Omental fat pad (tissue), 4 donors: Measurements from ENCODE around the gene ARFGEF3. TPM values are rescaled to one million over a fixed set of nuclear protein-coding genes. Genes with fewer than 3 reads are reported as not detected.

ENCODE experiments used
- ATAC-seq: fragments of 150-250 bp; one replicate; pipeline ENCODE4 v1.9.1; 2016; ENCODE audit warnings: mild to moderate bottlenecking, moderate library complexity; ENCODE audit not compliant: low FRiP score
- DNase-seq: peaks from one replicate; pipeline ENCODE4 v3.0.0-alpha.2; 2019; ENCODE audit warnings: low spot score
- total RNA-seq, 4 donors: library from RNA; depleted of rRNA; stranded (reverse); fragments of >200 nt; gene quantifications; one replicate each; pipeline ENCODE4 v1.1.0, GENCODE V29; 2016
- TF ChIP-seq, protein P1 (sequence below), 3 donors: fragments of 450-650 bp; IDR thresholded peaks; one replicate each; pipeline ENCODE4 v1.5.1; 2016 to 2017; ENCODE audit warnings: antibody characterized with exemption in 3 of 3, mild to moderate bottlenecking in 3 of 3, moderate library complexity in 2 of 3

The ARFGEF3 gene
- total RNA-seq, 4 donors from 2014 or later = 4.3 to 12.7 (median 6.8) TPM

DNA sequence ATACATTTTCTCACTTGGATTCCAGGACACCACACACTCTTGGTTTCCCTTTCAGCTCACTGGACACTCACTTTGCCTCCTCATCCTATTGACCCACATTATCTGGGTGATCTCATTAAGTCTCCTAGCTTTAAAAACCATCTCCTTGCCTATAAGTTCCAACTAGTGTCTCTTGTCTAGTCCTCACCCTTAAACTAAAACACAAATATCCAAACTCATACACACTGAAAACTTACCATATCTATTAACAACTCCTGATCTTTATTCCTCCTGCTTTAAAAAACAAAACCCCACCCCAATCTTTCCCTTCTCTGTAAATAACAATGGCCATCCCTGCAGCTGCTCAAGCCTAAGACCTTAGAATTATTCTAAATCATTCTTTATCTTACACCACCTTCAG, 212.5 kb downstream of the ARFGEF3 start:
- TF ChIP-seq, protein P1, sequence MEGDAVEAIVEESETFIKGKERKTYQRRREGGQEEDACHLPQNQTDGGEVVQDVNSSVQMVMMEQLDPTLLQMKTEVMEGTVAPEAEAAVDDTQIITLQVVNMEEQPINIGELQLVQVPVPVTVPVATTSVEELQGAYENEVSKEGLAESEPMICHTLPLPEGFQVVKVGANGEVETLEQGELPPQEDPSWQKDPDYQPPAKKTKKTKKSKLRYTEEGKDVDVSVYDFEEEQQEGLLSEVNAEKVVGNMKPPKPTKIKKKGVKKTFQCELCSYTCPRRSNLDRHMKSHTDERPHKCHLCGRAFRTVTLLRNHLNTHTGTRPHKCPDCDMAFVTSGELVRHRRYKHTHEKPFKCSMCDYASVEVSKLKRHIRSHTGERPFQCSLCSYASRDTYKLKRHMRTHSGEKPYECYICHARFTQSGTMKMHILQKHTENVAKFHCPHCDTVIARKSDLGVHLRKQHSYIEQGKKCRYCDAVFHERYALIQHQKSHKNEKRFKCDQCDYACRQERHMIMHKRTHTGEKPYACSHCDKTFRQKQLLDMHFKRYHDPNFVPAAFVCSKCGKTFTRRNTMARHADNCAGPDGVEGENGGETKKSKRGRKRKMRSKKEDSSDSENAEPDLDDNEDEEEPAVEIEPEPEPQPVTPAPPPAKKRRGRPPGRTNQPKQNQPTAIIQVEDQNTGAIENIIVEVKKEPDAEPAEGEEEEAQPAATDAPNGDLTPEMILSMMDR (IDR thresholded peaks at IDR 0.05) = no peak
- no peak for ATAC-seq
- no peak for DNase-seq

DNA sequence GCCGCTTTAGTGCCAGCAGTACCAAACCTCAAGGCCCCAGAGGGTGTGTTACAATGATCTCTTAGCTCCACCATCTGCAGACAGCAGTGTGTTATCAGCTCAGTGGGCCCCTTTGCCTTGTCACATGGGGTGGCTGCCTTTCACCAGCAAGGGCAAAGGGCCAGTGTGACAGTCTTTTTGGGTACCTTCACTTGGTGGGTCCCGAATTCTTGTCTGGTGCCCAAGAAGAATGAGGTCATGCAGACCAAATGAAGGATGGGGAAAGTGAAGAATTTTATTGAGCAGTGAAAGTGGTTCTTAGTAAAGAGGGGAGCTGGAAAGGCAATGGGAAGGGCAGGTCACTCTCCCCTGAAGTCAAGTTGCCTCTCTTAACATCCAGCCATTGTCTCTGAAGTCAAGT, 213.1 kb downstream of the ARFGEF3 start:
- TF ChIP-seq, protein P1 (IDR thresholded peaks at IDR 0.05) = no peak
- no peak for DNase-seq
- no peak for ATAC-seq

DNA sequence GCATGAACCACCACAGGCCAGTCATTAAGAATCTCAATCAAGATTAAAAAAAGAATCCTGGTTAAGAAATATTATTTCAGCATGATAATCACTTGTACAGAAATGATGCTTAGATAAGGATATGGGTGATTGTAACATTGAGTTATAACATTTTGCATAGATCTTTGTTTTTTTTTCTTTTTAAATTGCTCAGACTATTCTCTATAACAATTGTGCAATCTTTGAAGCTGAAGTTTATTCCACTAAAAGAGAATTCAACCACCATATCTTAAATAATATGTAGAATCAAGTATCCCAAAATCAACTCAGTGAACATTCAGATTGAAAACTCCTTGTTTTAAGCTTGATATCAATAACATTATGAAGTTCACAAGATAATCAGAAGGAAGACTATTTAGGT, 215.3 kb downstream of the ARFGEF3 start:
- ATAC-seq = no peak
- TF ChIP-seq, protein P1 (IDR thresholded peaks at IDR 0.05) = no peak
- no peak for DNase-seq

DNA sequence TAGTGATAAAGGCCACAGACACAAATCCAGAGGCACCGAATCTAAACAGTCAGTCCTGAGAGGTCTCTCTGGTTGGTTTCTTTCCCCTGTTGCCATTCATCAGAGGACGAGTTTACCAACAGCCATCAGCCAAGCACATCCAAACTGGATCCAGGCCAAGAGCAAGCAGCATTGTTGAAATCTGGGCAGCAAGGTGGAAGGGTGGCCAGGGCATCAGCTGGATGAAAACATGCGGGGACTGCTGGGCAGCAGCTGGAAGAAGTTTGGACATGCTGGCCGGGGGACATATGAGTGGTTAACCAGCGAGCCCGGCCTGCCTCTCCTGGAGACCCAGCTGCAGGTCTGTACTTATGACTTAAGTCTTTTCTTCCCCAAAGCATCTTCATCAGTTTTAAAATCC, 216.1 kb downstream of the ARFGEF3 start, which contains the start of gene SMIM28:
Gene SMIM28, plus strand, starts transcription at position 62 of the 400 bp plus-strand sequence. Its CDS starts 168 bp downstream, at position 230.
- no peak for DNase-seq
- TF ChIP-seq, protein P1 (IDR thresholded peaks at IDR 0.05) = no peak
- no peak for ATAC-seq

DNA sequence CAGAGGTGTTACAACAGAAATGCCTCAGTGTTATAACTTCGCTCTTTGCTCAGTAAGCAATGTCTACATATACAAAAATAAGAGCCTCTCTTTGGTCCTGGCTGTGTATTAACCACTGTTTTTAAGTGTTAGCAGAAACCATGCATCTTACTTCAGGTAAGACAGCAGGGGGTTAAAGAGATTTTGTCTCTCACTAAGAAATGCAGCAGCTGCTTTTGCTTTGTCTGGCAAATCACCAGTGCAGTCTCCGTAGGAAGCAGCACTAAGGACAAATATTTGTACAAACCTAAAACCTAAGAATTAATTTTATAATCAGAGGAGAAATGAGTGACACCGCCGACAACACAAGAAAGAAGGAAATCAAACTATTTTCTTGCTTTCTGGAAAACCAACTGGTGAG, 216.7 kb downstream of the ARFGEF3 start:
- DNase-seq (no peak), ATAC-seq (no peak)
- TF ChIP-seq, protein P1 (IDR thresholded peaks at IDR 0.05) = no peak

DNA sequence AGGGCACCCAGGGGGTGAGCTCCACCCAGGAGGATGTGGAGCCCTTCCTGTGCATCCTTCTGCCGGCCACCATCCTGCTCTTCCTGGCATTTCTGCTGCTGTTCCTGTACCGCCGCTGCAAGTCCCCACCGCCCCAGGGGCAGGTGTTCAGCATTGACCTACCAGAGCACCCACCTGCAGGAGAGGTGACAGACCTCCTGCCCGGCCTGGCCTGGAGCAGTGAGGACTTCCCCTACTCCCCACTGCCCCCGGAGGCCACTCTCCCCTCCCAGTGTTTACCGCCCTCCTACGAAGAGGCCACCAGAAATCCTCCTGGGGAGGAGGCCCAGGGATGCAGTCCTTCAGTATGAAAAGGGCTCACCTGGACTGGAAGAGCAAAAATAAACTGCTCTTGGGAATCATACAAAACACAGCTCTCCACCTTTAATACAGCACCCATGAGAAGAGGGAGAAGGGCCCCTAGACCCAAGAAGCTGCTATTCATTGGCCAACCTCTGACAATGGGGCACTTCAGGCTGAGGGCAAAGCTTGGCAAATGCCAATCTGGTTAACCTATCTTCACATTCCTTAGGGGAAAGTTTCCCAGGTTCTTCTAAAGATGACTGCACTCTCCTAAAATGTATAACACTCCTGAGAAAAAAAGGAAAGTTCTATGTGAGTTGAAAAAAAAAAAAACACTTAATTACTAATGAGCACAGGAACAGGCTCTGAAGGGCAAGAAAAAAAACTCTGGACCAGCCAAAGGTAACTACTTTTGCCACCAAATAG, 220.9 kb downstream of the ARFGEF3 start:
- ATAC-seq (no peak), DNase-seq (no peak)
- TF ChIP-seq, protein P1 (IDR thresholded peaks at IDR 0.05) = no peak

DNA sequence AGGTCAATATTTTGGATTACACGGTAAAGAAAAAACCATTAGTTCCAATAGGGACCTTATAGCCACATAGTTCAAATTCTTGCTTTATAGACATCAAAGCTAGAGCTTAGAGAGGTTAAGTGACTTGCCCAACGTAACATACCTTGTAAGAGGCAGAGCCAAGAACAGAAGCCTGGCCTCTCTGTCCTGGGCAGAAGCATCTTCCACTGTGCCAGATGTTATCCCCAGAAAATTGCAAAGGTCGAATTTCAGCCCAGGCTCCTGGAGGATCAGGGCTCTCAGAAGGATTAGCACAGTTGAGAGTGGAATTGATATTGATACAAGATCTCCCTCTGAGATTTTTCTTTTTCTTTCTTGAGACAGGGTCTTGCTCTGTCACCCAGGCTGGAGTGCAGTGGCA, 222.0 kb downstream of the ARFGEF3 start:
- ATAC-seq (no peak), DNase-seq (no peak)
- TF ChIP-seq, protein P1 (IDR thresholded peaks at IDR 0.05) = no peak
